Measurements from ENCODE around the gene RGL1.

DNA sequence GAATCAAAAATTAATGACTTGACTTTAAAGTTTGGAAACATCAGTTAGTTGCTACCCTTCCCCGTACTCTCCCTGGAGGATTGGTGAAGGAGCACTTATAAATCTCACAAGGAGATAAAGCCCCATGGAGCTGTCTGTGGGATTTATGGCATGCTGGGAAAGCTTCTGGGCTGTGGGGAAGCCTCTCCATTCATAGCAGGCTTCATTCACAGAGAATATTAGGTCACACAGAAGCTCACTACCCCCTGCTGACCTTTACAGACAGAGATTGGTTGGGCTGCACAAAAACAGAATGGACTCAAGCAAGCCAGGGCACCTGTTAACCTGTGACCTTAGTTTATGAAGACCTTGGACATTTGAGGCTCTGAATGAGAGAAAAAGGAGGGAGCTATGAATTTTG lies 32.1 kb downstream of the RGL1 start:
- TF ChIP-seq POLR2A (IDR thresholded peaks at IDR 0.05; ENCODE audit: low read depth): no peak
- TF ChIP-seq, protein P1, sequence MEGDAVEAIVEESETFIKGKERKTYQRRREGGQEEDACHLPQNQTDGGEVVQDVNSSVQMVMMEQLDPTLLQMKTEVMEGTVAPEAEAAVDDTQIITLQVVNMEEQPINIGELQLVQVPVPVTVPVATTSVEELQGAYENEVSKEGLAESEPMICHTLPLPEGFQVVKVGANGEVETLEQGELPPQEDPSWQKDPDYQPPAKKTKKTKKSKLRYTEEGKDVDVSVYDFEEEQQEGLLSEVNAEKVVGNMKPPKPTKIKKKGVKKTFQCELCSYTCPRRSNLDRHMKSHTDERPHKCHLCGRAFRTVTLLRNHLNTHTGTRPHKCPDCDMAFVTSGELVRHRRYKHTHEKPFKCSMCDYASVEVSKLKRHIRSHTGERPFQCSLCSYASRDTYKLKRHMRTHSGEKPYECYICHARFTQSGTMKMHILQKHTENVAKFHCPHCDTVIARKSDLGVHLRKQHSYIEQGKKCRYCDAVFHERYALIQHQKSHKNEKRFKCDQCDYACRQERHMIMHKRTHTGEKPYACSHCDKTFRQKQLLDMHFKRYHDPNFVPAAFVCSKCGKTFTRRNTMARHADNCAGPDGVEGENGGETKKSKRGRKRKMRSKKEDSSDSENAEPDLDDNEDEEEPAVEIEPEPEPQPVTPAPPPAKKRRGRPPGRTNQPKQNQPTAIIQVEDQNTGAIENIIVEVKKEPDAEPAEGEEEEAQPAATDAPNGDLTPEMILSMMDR (IDR thresholded peaks at IDR 0.05): no peak

Measured in esophagus muscularis mucosa (tissue), 3 donors.